ENCODE results near the gene ARHGAP28.
"Not testable (repeated sequence)": the region's sequence is repeated elsewhere in the genome, so short reads cannot be mapped to it uniquely, and the experiment has no call there.

ARHGAP28 gene

DNA sequence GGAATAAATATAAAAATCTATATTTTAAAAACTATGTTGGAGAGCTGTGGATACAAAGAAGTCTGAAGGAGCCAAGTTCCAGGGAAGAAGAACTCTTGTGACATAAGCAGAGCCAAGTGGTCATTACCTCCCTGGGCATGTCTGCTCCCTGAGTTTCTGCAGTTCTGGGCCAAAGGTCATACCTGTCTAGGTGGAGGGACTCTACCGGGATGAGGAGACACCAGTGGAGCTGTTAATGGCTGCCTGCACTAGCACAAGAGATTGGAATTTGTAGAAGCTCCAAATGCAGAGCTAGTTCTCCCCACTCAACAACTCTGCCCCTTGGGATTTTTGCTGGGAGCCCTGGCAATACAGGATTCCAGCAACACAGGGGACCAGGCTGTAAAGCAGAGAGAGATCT is 89.8 kb downstream of the ARHGAP28 start:
- no peak for DNase-seq (ENCODE audit: low spot score)

- no peak for DNase-seq (ENCODE audit: low spot score)
These were observed 90.8 kb downstream of the ARHGAP28 start for GRCh38 chr18:6820314-6820713.

- DNase-seq (ENCODE audit: low spot score): no peak
These were observed 91.8 kb downstream of the ARHGAP28 start for GRCh38 chr18:6821356-6821755.

GRCh38 chr18:6827161-6827560 is 97.6 kb downstream of the ARHGAP28 start:
- not testable (repeated sequence) for DNase-seq (ENCODE audit: low spot score)

DNA sequence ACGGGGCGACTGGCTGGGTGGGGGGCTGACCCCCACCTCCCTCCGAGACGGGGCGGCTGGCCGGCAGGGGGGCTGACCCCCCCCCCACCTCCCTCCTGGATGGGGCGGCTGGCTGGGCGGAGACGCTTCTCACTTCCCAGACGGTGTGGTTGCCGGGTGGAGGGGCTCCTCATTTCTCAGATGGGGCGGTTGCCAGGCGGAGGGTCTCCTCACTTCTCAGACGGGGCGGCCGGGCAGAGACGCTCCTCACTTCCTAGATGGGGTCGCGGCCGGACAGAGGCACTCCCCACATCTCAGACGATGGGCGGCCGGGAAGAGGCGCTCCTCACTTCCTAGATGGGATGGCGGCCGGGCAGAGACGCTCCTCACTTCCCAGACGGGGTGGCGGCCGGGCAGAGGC is 98.0 kb downstream of the ARHGAP28 start:
- DNase-seq (ENCODE audit: low spot score): not testable (repeated sequence)

DNA sequence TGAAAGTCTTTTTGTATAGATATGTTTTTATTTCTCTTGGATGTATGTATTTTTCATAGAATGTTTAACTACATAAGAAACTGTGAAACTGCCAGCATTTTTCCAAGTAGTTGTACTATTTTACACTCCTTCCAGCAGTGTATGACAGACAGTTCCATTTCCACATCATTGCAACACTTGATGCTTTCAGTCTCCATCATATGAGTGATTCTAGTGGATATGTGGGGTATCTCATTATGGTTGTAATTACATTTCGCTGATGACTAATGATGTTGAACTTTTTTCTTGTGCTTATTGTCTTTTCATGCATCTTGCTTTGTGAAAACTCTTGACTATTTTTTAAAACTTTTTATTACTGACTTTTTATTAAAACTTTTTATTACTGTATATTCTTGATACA is 101.4 kb downstream of the ARHGAP28 start:
- DNase-seq (ENCODE audit: low spot score): no peak

GRCh38 chr18:6835345-6835744 is 105.8 kb downstream of the ARHGAP28 start:
- no peak for DNase-seq (ENCODE audit: low spot score)

- no peak for DNase-seq (ENCODE audit: low spot score)
These were observed 106.8 kb downstream of the ARHGAP28 start for GRCh38 chr18:6836331-6836730.

DNA sequence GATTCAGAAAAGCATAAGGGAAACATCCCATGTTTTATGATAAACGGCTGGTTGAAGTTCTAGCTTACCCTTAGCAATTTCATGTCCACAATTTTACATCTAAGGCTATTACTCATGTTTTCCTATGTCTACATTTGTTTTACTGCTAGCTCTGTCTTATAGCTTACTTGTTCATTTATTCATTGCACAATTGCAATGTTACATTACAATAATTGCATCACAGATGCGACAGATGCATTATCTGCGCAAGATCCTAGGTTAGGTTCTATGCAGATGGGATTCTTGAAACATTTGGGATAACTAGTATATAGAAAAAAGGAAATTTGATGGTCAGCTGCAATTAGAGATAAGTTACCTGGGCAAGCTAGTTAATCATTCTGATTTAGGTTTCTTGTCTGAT is 108.4 kb downstream of the ARHGAP28 start:
- DNase-seq (ENCODE audit: low spot score): no peak

DNA sequence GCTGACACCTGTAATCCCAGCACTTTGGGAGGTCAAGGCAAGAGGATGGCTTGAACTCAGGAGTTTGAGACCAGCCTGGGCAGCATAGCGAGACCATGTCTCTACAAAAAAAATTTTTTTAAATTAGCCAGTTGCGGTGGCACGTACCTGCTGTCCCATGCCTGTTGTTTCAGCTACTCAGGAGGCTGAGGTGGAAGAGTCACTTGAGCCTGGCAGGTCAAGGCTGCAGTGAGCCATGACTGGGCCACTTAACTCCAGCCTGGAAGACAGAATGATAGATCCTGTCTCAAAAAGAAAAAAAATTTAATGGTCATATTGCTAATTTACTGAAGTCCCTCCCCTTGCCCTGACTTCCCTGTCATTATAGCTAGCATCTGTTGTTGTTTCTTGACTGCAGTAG is 112.6 kb downstream of the ARHGAP28 start:
- DNase-seq (ENCODE audit: low spot score): no peak

- DNase-seq (ENCODE audit: low spot score): no peak
These were observed 113.8 kb downstream of the ARHGAP28 start for GRCh38 chr18:6843308-6843707.

DNA sequence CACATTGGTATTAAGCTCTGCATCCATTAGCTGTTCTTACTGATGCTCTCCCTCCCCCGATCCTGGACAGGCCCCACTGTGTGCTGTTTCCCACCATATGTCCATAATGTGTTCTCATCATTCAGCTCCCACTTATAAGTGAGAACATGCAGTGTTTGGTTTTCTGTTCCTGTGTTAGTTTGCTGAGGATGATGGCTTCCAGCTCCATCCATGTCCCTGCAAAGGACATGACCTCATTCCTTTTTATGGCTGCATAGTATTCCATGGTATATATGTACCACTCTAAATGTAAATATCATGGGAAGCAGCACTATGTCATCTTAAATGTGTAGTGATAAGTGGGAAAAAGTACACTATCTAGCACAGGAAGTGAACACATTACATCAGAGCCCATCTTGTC is 116.0 kb downstream of the ARHGAP28 start:
- not testable (repeated sequence) for DNase-seq (ENCODE audit: low spot score)

GRCh38 chr18:6850396-6850795 is 120.9 kb downstream of the ARHGAP28 start:
- no peak for DNase-seq (ENCODE audit: low spot score)

GRCh38 chr18:6851480-6851879 is 122.0 kb downstream of the ARHGAP28 start:
- DNase-seq (ENCODE audit: low spot score): no peak

DNA sequence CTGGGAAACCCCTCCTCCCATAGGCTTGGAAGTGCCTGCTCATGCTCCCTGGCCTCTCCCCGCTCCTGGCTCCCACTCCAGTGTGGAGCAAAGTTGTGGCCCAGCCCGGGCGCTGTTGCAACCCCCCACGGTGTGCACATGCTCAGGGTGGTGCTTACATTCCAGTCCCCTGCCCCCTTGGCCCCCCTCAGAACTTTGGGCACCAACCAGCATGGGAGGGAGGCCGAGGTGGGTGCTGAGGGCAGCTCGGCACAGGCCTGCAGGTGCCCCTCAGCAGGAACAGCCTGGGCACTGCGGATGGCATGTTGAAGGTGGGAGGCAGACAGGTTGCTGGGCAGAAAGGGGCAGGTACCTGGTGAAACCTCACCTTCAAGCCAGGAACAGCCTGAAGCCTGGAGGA is 125.3 kb downstream of the ARHGAP28 start:
- DNase-seq (ENCODE audit: low spot score): no peak

DNA sequence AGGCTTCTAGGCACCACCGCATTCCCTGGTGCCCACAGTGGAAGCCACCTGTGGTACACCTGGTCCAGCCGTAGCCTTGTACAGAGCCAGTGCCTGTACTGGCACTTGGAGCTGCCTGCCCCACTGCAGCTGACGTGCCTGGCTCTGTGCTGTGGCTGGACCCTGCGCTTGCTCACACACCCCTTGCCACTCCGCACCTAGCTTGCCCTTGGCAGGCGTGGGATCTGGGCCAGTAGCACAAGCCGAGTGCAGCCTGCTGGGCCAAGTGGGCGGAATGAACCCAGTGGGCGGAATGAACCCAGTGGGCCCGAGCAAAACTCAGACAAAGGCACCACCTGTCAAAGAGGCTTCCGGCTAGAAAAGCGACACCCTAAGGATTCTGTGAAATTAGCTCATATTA is 126.3 kb downstream of the ARHGAP28 start:
- DNase-seq (ENCODE audit: low spot score): no peak

DNA sequence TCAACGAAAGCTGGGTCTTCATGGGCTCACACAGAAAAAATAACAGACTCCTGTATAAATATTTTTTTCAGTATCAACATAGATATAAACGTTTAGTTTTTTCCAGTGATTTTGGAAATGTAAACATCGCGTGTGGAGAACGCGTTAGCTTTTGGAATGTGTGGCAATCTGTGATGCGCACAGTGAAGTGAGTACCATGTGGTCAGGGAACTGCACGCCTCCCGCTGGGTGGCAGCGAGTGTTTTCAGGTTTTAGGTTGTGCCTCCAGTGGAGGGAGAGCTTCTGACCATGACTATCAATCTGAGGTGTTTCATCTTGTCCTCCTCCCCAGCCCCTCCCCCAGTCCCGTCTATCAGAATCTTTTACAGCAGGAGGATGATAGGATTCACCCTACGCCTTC is 127.8 kb downstream of the ARHGAP28 start:
- DNase-seq (ENCODE audit: low spot score): no peak

DNA sequence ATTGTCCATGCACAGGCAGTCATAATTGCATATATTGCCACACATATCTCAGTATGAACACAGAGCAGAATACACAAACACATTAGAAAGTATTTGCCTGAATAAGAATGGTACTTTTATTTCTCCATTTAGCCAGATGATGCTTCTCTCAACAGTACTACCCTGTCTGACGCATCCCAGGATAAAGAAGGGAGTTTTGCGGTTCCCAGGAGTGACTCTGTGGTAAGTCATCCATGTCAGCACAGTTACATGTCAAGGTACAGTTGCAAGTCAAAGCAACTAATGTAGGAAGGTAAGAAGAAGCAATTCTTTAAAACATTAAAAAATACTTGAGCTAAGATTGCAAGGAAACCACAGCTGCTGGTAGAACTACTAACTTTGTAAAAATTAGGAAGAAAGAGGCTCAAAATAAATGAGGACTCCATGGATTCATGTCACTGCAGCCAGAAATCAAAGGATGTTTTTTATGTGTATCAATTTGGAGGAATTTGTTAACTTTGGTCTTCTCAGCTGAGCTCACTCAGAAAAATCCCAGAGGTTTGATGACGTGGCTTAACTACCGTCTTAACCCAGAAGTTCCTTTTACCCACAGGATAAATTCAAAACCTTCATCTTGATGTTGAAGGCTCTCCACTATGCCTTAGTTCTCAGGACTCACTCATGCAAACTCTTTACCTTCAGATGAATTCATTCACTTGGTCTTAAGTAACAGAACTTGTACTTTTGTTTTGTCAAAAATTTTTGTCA is 130.3 kb downstream of the ARHGAP28 start:
- DNase-seq (ENCODE audit: low spot score): no peak

DNA sequence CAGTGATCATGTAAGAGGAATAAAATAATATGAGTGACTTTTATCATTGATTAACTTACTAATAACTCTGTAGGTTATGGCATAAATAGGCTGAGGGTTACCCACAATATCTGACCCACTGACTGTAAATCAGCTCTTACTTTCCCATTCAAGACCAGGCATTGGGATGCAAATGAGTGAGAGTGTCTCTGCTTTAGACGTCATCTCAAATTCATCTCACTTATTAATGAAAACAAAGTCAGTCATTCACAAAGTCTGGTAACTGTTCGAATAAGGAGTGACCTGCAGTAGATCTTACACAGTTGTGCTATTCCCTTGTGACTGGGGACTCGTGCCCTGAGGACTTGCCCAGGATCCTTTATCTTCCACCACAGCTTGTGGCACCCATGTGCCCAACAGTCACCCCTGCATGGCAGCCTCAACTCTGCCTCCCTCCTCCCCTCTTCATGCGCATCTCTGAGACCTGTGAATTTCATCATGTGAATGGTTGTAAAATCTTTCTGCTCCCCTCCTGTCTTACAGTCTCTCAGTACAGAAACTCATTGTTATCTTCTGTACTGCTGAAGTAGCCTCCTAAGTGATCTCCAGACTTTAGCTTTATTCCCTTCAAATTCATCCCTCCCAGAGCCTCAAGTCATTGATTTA is 131.4 kb downstream of the ARHGAP28 start:
- no peak for DNase-seq (ENCODE audit: low spot score)

GRCh38 chr18:6865251-6865650 is 135.7 kb downstream of the ARHGAP28 start:
- no peak for DNase-seq (ENCODE audit: low spot score)

DNA sequence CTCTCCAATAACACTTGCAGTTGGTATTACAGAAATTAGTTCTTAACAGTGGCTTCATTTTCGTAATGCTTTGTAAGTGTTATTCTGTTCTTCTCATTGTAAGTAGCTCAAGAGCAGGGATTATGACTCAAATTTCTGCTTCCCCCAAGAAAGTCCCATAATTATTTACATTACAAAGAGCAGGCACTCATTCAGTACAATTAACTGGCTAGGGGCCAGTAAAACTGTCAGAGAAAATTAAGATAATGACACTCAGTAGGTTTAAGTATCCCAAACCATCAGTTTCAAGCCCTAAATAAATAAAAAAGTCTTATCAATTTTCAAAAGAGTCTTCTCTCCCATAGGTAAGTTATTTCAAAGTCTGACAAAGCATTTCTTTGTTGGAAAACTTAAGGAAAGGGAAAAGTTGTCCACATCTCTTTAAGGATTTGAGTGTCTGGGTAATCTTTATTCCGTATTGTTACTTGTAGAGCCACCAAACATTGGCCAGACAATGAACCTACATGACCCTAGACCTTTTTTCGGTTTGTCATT is 137.1 kb downstream of the ARHGAP28 start:
- no peak for DNase-seq (ENCODE audit: low spot score)

DNA sequence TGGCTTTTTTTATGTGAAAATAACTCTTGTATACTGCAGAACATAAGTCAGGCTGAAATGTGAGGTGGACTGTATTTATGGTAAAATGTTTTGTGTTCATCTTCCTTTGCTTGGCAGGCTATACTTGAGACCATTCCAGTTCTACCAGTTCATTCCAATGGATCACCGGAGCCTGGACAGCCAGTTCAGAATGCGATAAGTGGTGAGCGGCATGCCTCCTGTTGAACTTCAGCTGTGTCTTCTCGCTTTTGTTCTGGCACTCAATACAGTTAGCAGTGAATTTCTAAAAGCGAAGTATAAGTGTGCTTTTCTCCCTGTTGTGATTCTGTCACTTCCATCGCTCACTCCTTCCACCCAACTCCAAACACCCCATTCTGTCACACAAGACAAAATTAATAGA is 138.5 kb downstream of the ARHGAP28 start:
- DNase-seq (ENCODE audit: low spot score): no peak

- no peak for DNase-seq (ENCODE audit: low spot score)
These were observed 142.1 kb downstream of the ARHGAP28 start for GRCh38 chr18:6871566-6871965.
